H1 (cell line): ENCODE results near the gene DENND5B. TPM values are rescaled to one million over a fixed set of nuclear protein-coding genes. Genes with fewer than 3 reads are reported as not detected.

Experiments used
- CTCF ChIA-PET: fragments of 300-600 bp; sonication (Branson Sonifier 250); formaldehyde crosslinking; loops from one replicate; lab custom pipeline; 2021; ENCODE audit not compliant: partially characterized antibody; lab: Charles Lee
- POLR2A ChIA-PET: fragments of 300-600 bp; sonication (Branson Sonifier 250); formaldehyde crosslinking; loops from one replicate; lab custom pipeline; 2021; ENCODE audit warnings: inconsistent platforms; ENCODE audit not compliant: partially characterized antibody; lab: Charles Lee
- DNase-seq, 2 experiments: peaks; one replicate each; pipeline versions ENCODE4 v3.0.0 to v3.0.0-alpha.2; 2010 to 2022; ENCODE audit warnings: low spot score in 2 of 2, low read depth in 1 of 2, mixed read lengths in 1 of 2
- FAIRE-seq: peaks from 2 replicates; lab custom pipeline; 2011; peaks lifted over from hg19 to GRCh38; lab: Jason Lieb, UNC
- H2AFZ ChIP-seq: 2 replicates; pipeline ENCODE4 v1.8.1; 2012; ENCODE audit warnings: low read length, inconsistent platforms
- H2AK5ac ChIP-seq: 2 replicates; pipeline ENCODE4 v1.6.1; 2013; ENCODE audit warnings: low read depth, low read length
- H2BK120ac ChIP-seq: replicated peaks from 2 replicates; pipeline ENCODE3; 2013; ENCODE audit warnings: low read depth, low read length, inconsistent platforms
- H2BK12ac ChIP-seq: 2 replicates; pipeline ENCODE4 v1.6.1; 2013; ENCODE audit warnings: low read depth, low read length
- H2BK15ac ChIP-seq: 2 replicates; pipeline ENCODE4 v1.6.1; 2013; ENCODE audit warnings: low read length
- H2BK20ac ChIP-seq: 2 replicates; pipeline ENCODE4 v1.6.1; 2013; ENCODE audit warnings: low read length
- H2BK5ac ChIP-seq: 2 replicates; pipeline ENCODE4 v1.6.1; 2013; ENCODE audit warnings: low read depth, low read length
- H3K14ac ChIP-seq: 2 replicates; pipeline ENCODE4 v1.6.1; 2013; ENCODE audit warnings: inconsistent platforms; ENCODE audit not compliant: insufficient read length
- H3K18ac ChIP-seq: 2 replicates; pipeline ENCODE4 v1.6.1; 2013; ENCODE audit warnings: low read length; ENCODE audit errors: extremely low read depth
- H3K23ac ChIP-seq: 2 replicates; pipeline ENCODE4 v1.6.1; 2013; ENCODE audit warnings: inconsistent platforms; ENCODE audit not compliant: insufficient read length
- H3K23me2 ChIP-seq: 2 replicates; pipeline ENCODE4 v1.6.1; 2013; ENCODE audit warnings: low read depth, low read length
- H3K27ac ChIP-seq: 2 replicates; pipeline ENCODE4 v1.6.1; 2011; ENCODE audit warnings: low read depth, low read length, inconsistent platforms
- H3K27me3 ChIP-seq, 4 experiments: replicated peaks in 1 of 4; 1 replicate in 1 of 4; 2 replicates in 3 of 4; pipeline versions ENCODE4 v1.6.1 to v1.8.1; 2011 to 2013; ENCODE audit warnings: low read length in 3 of 4, mild to moderate bottlenecking in 3 of 4, inconsistent platforms in 2 of 4, mixed read lengths in 2 of 4, moderate library complexity in 1 of 4; ENCODE audit not compliant: control insufficient read depth in 3 of 4, insufficient read depth in 3 of 4; ENCODE audit errors: extremely low read depth in 1 of 4
- H3K36me3 ChIP-seq, 4 experiments: 2 replicates each; pipeline versions ENCODE4 v1.6.1 to v1.8.1; 2011 to 2013; ENCODE audit warnings: mild to moderate bottlenecking in 4 of 4, low read length in 3 of 4, moderate library complexity in 2 of 4, control low read depth in 1 of 4, inconsistent platforms in 1 of 4; ENCODE audit not compliant: insufficient read depth in 4 of 4, control insufficient read depth in 2 of 4
- H3K4ac ChIP-seq: replicated peaks from 2 replicates; pipeline ENCODE3; 2013; ENCODE audit warnings: low read length, low read depth, mixed read lengths, inconsistent platforms; ENCODE audit not compliant: insufficient read length
- H3K4me1 ChIP-seq, 4 experiments: replicated peaks in 1 of 4; 1 replicate in 1 of 4; 2 replicates in 3 of 4; pipeline versions ENCODE4 v1.6.1 to v1.8.1; 2011 to 2013; ENCODE audit warnings: low read length in 3 of 4, inconsistent platforms in 2 of 4, mixed read lengths in 1 of 4; ENCODE audit not compliant: insufficient read depth in 4 of 4, control insufficient read depth in 3 of 4
- H3K4me2 ChIP-seq, 2 experiments: 2 replicates each; pipeline versions ENCODE4 v1.6.1 to v1.8.1; 2011 to 2013; ENCODE audit warnings: low read depth in 2 of 2, low read length in 2 of 2, control low read depth in 1 of 2, inconsistent platforms in 1 of 2, mild to moderate bottlenecking in 1 of 2; ENCODE audit not compliant: insufficient read depth in 1 of 2
- H3K4me3 ChIP-seq, 4 experiments: fragments of 200-600, 300-600 bp in 1 of 4; sonication (generic), shearing (Covaris generic), sonication (Bioruptor Twin) in 1 of 4; 2 replicates each; pipeline versions ENCODE4 v1.5.1 to v1.8.1; 2011 to 2016; ENCODE audit warnings: low read length in 4 of 4, low read depth in 3 of 4, control low read depth in 2 of 4, inconsistent platforms in 2 of 4, mild to moderate bottlenecking in 2 of 4, mixed read lengths in 1 of 4, moderate library complexity in 1 of 4; ENCODE audit not compliant: insufficient read depth in 2 of 4; ENCODE audit errors: extremely low read depth in 1 of 4
- H3K56ac ChIP-seq: replicated peaks from 2 replicates; pipeline ENCODE3; 2013; ENCODE audit warnings: low read depth, mild to moderate bottlenecking, mixed read lengths, low read length, inconsistent platforms; ENCODE audit not compliant: insufficient read length
- H3K79me1 ChIP-seq: 2 replicates; pipeline ENCODE4 v1.6.1; 2013; ENCODE audit warnings: low read depth, low read length, control low read depth
- H3K79me2 ChIP-seq, 2 experiments: 2 replicates each; pipeline versions ENCODE4 v1.6.1 to v1.8.1; 2012 to 2013; ENCODE audit warnings: low read length in 2 of 2, mild to moderate bottlenecking in 2 of 2, inconsistent platforms in 1 of 2; ENCODE audit not compliant: insufficient read depth in 2 of 2, control insufficient read depth in 1 of 2
- H3K9ac ChIP-seq, 4 experiments: replicated peaks in 1 of 4; 1 replicate in 1 of 4; 2 replicates in 3 of 4; pipeline versions ENCODE4 v1.6.1 to v1.8.1; 2011 to 2013; ENCODE audit warnings: low read depth in 3 of 4, low read length in 3 of 4, control low read depth in 2 of 4, mild to moderate bottlenecking in 2 of 4, moderate library complexity in 2 of 4, inconsistent platforms in 1 of 4; ENCODE audit errors: extremely low read depth in 1 of 4
- H3K9me3 ChIP-seq, 2 experiments: 2 replicates each; pipeline versions ENCODE4 v1.6.1 to v1.8.1; 2012 to 2013; ENCODE audit warnings: mild to moderate bottlenecking in 2 of 2, moderate library complexity in 2 of 2, control low read depth in 1 of 2, inconsistent platforms in 1 of 2, low read depth in 1 of 2, low read length in 1 of 2, mixed read lengths in 1 of 2; ENCODE audit not compliant: insufficient read depth in 2 of 2
- H4K20me1 ChIP-seq, 2 experiments: replicated peaks in 1 of 2; 2 replicates each; pipeline versions ENCODE3 to v1.8.1; 2011 to 2013; ENCODE audit warnings: inconsistent platforms in 2 of 2, low read length in 2 of 2, mild to moderate bottlenecking in 1 of 2; ENCODE audit not compliant: insufficient read depth in 2 of 2, control insufficient read depth in 1 of 2
- H4K5ac ChIP-seq: 2 replicates; pipeline ENCODE4 v1.6.1; 2013; ENCODE audit warnings: low read length, low read depth, mixed read lengths, inconsistent platforms; ENCODE audit not compliant: insufficient read length
- H4K8ac ChIP-seq: 2 replicates; pipeline ENCODE4 v1.8.0; 2013; ENCODE audit warnings: mild to moderate bottlenecking, moderate library complexity, low read length, inconsistent platforms; ENCODE audit not compliant: insufficient read depth; ENCODE audit errors: extremely low read depth
- H4K91ac ChIP-seq: replicated peaks from 2 replicates; pipeline ENCODE3; 2013; ENCODE audit warnings: low read length, mixed read lengths, inconsistent platforms; ENCODE audit not compliant: insufficient read length
- FOSL1 ChIP-seq: IDR thresholded peaks from 2 replicates; pipeline ENCODE4 v1.6.1; 2011; ENCODE audit warnings: mild to moderate bottlenecking, low read depth, low read length, moderate library complexity; ENCODE audit not compliant: insufficient read depth
- KDM4A ChIP-seq: IDR thresholded peaks from one replicate; pipeline ENCODE4 v1.7.1; 2012; ENCODE audit warnings: low read depth, mild to moderate bottlenecking, moderate library complexity, low read length, inconsistent platforms; ENCODE audit not compliant: severe bottlenecking
- RAD21 ChIP-seq, 2 experiments: IDR thresholded peaks in 1 of 2; conservative IDR thresholded peaks in 1 of 2; 2 replicates each; pipeline ENCODE4 v1.6.1; 2011; ENCODE audit warnings: low read depth in 2 of 2, low read length in 2 of 2, improper control_type of control experiment in 1 of 2, inconsistent platforms in 1 of 2, mild to moderate bottlenecking in 1 of 2, moderate library complexity in 1 of 2
- RXRA ChIP-seq: IDR thresholded peaks from 2 replicates; pipeline ENCODE4 v1.6.1; 2011; ENCODE audit warnings: low read depth, mild to moderate bottlenecking, low read length, moderate library complexity; ENCODE audit not compliant: insufficient read depth
- TAF1 ChIP-seq: IDR thresholded peaks from 2 replicates; pipeline ENCODE4 v1.6.1; 2011; ENCODE audit warnings: mild to moderate bottlenecking, low read depth, low read length
- TEAD4 ChIP-seq: IDR thresholded peaks from 2 replicates; pipeline ENCODE4 v1.6.1; 2012; ENCODE audit warnings: low read depth, low read length, inconsistent platforms, mixed read lengths
- WGBS, 2 experiments: shearing (Covaris generic) in 1 of 2; methylation state at CpG; one replicate each; pipeline versions ENCODE4 v1.1.6 to v1.1.7; 2013 to 2015; ENCODE audit warnings: low lambda C conversion rate in 2 of 2, mixed read lengths in 2 of 2, inconsistent platforms in 1 of 2, low coverage in 1 of 2, missing lambda C conversion rate in 1 of 2; ENCODE audit not compliant: insufficient replicate concordance in 2 of 2, insufficient coverage in 1 of 2, insufficient read length in 1 of 2; ENCODE audit errors: extremely low coverage in 1 of 2, missing lambda C conversion rate in 1 of 2; 5-methylcytosine and 5-hydroxymethylcytosine counted together
- polyA plus RNA-seq, 7 experiments: library from polyadenylated mRNA; depleted of rRNA in 3 of 7; stranded (reverse) in 5 of 7; unstranded in 2 of 7; fragments of >200 nt in 5 of 7; fragments of 200-250 nt in 2 of 7; gene quantifications; 1 replicate in 5 of 7; 2 replicates in 1 of 7; 4 replicates in 1 of 7; pipeline versions ENCODE4 v1.2.1 to v1.2.3, GENCODE V29; 2011 to 2013; ENCODE audit warnings: missing spikeins in 2 of 7, mixed read lengths in 2 of 7
- total RNA-seq: library from RNA; stranded (reverse); fragmentation: NEBNext Ultra II Directional; extraction: Animal tissue kit (Norgen Biotek cat#: 25700); gene quantifications from 2 replicates; pipeline ENCODE4 v1.2.1, GENCODE V29; 2021
- TF ChIP-seq, protein P1 (sequence below): IDR thresholded peaks from 2 replicates; pipeline ENCODE4 v1.6.1; 2012; ENCODE audit warnings: low read length, inconsistent platforms

The DENND5B gene
- total and polyA plus RNA-seq, 2 of the 8 experiments (the other 6 are each of a cell fraction or from before 2014, with no cell fraction given): 13.4 to 20.2 TPM

DNA sequence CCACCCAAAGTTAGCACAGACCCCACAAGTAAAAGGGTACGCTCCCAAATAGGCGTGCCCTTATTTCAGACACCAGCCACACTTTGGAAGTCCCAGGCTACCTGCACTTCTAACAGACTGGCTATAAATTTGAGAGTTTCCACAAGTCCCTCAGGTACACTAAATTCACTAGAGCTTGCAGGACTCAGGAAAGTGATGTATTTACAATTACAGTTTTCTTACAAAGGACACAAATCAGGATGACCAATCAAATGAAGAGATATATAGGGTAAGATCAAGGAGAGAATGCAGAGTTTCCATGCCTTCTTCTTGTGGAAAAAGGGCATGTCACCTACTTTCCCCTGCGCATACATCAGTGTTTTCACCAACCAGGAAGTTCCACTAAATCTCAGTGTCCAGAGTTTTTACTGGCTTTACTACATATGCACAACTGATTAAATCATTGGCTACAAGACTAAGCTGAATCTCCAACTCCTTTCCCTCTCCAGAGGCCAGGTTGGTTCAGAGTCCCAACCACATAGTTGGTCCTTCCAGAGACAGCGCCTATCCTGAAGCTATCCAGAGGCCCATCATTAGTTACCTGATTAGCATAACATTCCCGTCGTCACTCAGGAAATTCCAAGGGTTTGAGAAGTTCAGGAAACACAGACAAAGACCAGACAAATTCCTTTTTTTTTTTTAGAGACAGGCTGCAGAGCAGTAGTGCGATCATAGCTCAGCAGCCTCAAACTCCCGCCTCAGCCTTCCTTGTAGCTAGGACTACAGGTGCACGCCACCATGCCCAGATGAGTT, 84.2 kb downstream of the DENND5B start:
- TF ChIP-seq TEAD4: peak; percentile 84
- TF ChIP-seq RXRA: no peak
- TF ChIP-seq TAF1: 0 out of 2 replicates have a peak, but pooled peaks have one; percentile 4
- no peak for TF ChIP-seq FOSL1
- TF ChIP-seq KDM4A: no peak
- TF ChIP-seq, protein P1, sequence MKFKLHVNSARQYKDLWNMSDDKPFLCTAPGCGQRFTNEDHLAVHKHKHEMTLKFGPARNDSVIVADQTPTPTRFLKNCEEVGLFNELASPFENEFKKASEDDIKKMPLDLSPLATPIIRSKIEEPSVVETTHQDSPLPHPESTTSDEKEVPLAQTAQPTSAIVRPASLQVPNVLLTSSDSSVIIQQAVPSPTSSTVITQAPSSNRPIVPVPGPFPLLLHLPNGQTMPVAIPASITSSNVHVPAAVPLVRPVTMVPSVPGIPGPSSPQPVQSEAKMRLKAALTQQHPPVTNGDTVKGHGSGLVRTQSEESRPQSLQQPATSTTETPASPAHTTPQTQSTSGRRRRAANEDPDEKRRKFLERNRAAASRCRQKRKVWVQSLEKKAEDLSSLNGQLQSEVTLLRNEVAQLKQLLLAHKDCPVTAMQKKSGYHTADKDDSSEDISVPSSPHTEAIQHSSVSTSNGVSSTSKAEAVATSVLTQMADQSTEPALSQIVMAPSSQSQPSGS: peak; percentile 38; the same call in 1 of the 2 replicates
- no peak for TF ChIP-seq RAD21 (IDR thresholded peaks at IDR 0.05 in 1 of 2, conservative IDR thresholded peaks at IDR 0.05 in 1 of 2; ENCODE audit: low read depth in 2 of 2, low read length in 2 of 2)
- peak overlapping the region; percentile 5; the same call in 1 of the 2 replicates for H3K27ac ChIP-seq
- no peak overlapping the region for H3K56ac ChIP-seq
- no peak overlapping the region for H3K9ac ChIP-seq
- POLR2A ChIA-PET: interaction anchor here (0.7 to 1.0 kb wide), 3 partner anchors 12 to 84 kb away, joined by 3 to 10 read pairs (median 5); partner anchors contain the start of gene DENND5B
- H3K4me2 ChIP-seq: peak overlapping the region; percentile 24 to 38
- H3K4me3 ChIP-seq: peak overlapping the region in 1 of 4 experiments; percentile 0; a peak in 1 of 8 replicates
- no peaks in the 10 kb centered on the region for H3K23me2 ChIP-seq
- H4K91ac ChIP-seq: peak overlapping the region; percentile 7
- H3K79me1 ChIP-seq: no peaks in the 10 kb centered on the region
- H4K5ac ChIP-seq: peak overlapping the region; percentile 20
- peak overlapping the region; percentile 86 for H2BK12ac ChIP-seq
- no peak overlapping the region for H3K4ac ChIP-seq
- no peak overlapping the region for H3K14ac ChIP-seq
- CTCF ChIA-PET: interaction anchor here (0.6 kb wide), 4 partner anchors 30 to 1347 kb away, joined by 3 to 5 read pairs (median 3); no protein-coding TSS in a partner anchor
- peaks cover 0 to 23% of the 10 kb centered on the region in 2 experiments; a peak in 1 of 4 replicates for H3K79me2 ChIP-seq
- H3K9me3 ChIP-seq: peaks cover 8 to 13% of the 10 kb centered on the region in 2 experiments; a peak in 3 of 4 replicates
- FAIRE-seq: peak; percentile 83
- no peaks in the 10 kb centered on the region for H3K27me3 ChIP-seq
- H3K23ac ChIP-seq: no peak overlapping the region
- peak in 1 of 2 experiments; percentile 41 for DNase-seq
- H2BK20ac ChIP-seq: 0 out of 2 replicates have a peak overlapping the region, but pooled peaks have one; percentile 57
- no peak overlapping the region for H4K8ac ChIP-seq
- no peak overlapping the region; the same call in 1 of the 2 replicates for H3K18ac ChIP-seq
- 59% methylated on average over 9 of the region's 9 CpGs; no CpG with 5 or more reads in 1 of the 2 experiments for WGBS, 2 experiments
- H4K20me1 ChIP-seq: no peaks in the 10 kb centered on the region
- H2BK120ac ChIP-seq: peak overlapping the region; percentile 80
- H2BK5ac ChIP-seq: peak overlapping the region; percentile 46
- peaks cover 0 to 3% (median 0%) of the 10 kb centered on the region in 4 experiments; a peak in 2 of 8 replicates for H3K36me3 ChIP-seq
- H2AK5ac ChIP-seq: no peak overlapping the region
- peaks cover 7 to 18% (median 16%) of the 10 kb centered on the region in 4 experiments; a peak in 6 of 7 replicates for H3K4me1 ChIP-seq
- no peak overlapping the region for H2BK15ac ChIP-seq
- no peak overlapping the region for H2AFZ ChIP-seq
